T-helper 1 cell (primary cell): Measurements from ENCODE around the gene WRAP73.

Experiments used
- DNase-seq, 5 donors: peaks; one replicate each; pipeline ENCODE4 v3.0.0-alpha.2; 2012 to 2020
- total RNA-seq, 4 donors: gene quantifications; one replicate each; lab custom pipeline; 2026; lab: John Stamatoyannopoulos, UW

WRAP73 gene
- 19.8 to 34.2 (median 28.9) reads per million in 4 donors for total RNA-seq

- DNase-seq: peak; percentile 71 to 93 (median 83)
These were observed at the start of gene WRAP73 for GRCh38 chr1:3649342-3650247. WRAP73 (minus strand) TSS chr1:3650103; CDS start chr1:3649999, 104 bp downstream.

- no peak for DNase-seq
These were observed 49.7 kb upstream of the WRAP73 start for GRCh38 chr1:3699596-3699995.

GRCh38 chr1:3698660-3699408 is 48.9 kb upstream of the WRAP73 start:
- DNase-seq: no peak

- DNase-seq: no peak
These were observed 47.9 kb upstream of the WRAP73 start for GRCh38 chr1:3697810-3698209.

GRCh38 chr1:3697104-3697503 is 47.2 kb upstream of the WRAP73 start:
- DNase-seq: no peak

- no peak for DNase-seq
These were observed 46.8 kb upstream of the WRAP73 start for GRCh38 chr1:3696689-3697088.

GRCh38 chr1:3695326-3696217 is 45.7 kb upstream of the WRAP73 start:
- peak in 1 of 5 donors; percentile 9 for DNase-seq

GRCh38 chr1:3693321-3693720 is 43.4 kb upstream of the WRAP73 start:
- DNase-seq: no peak

GRCh38 chr1:3692598-3692997 is 42.7 kb upstream of the WRAP73 start:
- DNase-seq: no peak

GRCh38 chr1:3691421-3692204 is 41.7 kb upstream of the WRAP73 start:
- no peak for DNase-seq

- no peak for DNase-seq
These were observed 40.6 kb upstream of the WRAP73 start for GRCh38 chr1:3690282-3691065.

GRCh38 chr1:3689138-3689750 is 39.3 kb upstream of the WRAP73 start:
- DNase-seq: no peak

- DNase-seq: no peak
These were observed 38.6 kb upstream of the WRAP73 start for GRCh38 chr1:3688356-3689137.

- no peak for DNase-seq
These were observed 37.6 kb upstream of the WRAP73 start for GRCh38 chr1:3687504-3687903.

GRCh38 chr1:3685906-3686305 is 36.0 kb upstream of the WRAP73 start:
- no peak for DNase-seq

- DNase-seq: no peak
These were observed 35.3 kb upstream of the WRAP73 start for GRCh38 chr1:3685222-3685621.

GRCh38 chr1:3683992-3684391 is 34.1 kb upstream of the WRAP73 start:
- DNase-seq: no peak

- DNase-seq: no peak
These were observed 33.3 kb upstream of the WRAP73 start for GRCh38 chr1:3683197-3683596.

- DNase-seq: no peak
These were observed 32.2 kb upstream of the WRAP73 start for GRCh38 chr1:3681898-3682806.
